ENCODE results near the gene CTXND1.

CTXND1 gene

DNA sequence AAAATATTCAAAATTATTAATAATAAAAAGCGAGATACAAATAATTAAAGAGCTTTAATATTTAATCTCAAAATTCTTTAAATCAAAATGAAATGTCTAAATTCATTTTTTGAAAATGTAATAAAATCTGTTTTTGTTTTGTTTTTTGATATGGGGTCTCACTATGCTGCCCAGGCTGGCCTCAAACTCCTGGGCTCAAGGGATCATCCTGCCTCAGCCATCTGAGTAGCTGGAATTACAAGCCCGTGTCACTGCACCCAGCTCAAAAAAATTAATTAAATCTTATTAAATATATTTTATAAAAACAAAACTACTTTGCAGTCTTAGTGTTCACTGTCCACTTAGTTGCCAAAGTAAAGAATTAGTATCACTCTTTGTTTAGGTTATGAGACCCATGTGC lies 60.8 kb downstream of the CTXND1 start:
- Histone ChIP-seq H3K27me3 (ENCODE audit: low read depth, low read length) (no peaks in the 10 kb centered on the region), H3K4me3 (ENCODE audit: low read depth in 1 of 2, low read length in 2 of 2) (no peak overlapping the region), H3K36me3 (ENCODE audit: control insufficient read depth in 1 of 2, insufficient read depth in 2 of 2, low read length in 2 of 2) (peaks cover 13 to 19% of the 10 kb centered on the region in 2 donors), H3K27ac (ENCODE audit: low read length) (no peak overlapping the region), H3K9me3 (ENCODE audit: control insufficient read depth in 1 of 2, low read length in 2 of 2) (no peaks in the 10 kb centered on the region), H3K4me1 (ENCODE audit: control insufficient read depth in 1 of 2, insufficient read depth in 2 of 2, low read length in 2 of 2) (no peaks in the 10 kb centered on the region)

DNA sequence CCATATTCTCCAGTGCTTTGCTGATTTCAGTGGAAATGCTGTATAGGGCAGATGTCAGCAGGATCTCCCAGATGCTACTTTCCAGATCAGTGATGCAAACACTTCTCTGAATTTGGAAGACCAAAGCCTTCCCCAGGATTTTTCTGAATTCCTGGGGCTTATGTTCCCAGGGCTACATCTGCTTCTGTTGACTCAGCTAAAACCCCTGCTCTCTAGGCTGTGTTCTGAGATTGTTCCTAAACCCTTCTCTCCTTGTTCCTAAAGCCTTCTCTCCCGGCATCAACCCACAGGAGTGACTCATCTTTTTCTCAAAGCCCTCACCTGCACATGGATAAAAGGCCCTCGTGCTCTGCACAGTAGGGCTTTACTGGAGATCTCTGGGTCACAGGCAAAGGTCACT lies 63.8 kb downstream of the CTXND1 start:
- H3K4me3 ChIP-seq (ENCODE audit: low read depth in 1 of 2, low read length in 2 of 2), result no peak overlapping the region
- H3K9me3 ChIP-seq (ENCODE audit: control insufficient read depth in 1 of 2, low read length in 2 of 2), result no peaks in the 10 kb centered on the region
- H3K27me3 ChIP-seq (ENCODE audit: low read depth, low read length), result no peaks in the 10 kb centered on the region
- no peak overlapping the region for H3K27ac ChIP-seq (ENCODE audit: low read length)
- peaks cover 17 to 47% of the 10 kb centered on the region in 2 donors for H3K36me3 ChIP-seq (ENCODE audit: control insufficient read depth in 1 of 2, insufficient read depth in 2 of 2, low read length in 2 of 2)
- H3K4me1 ChIP-seq (ENCODE audit: control insufficient read depth in 1 of 2, insufficient read depth in 2 of 2, low read length in 2 of 2), result no peaks in the 10 kb centered on the region

DNA sequence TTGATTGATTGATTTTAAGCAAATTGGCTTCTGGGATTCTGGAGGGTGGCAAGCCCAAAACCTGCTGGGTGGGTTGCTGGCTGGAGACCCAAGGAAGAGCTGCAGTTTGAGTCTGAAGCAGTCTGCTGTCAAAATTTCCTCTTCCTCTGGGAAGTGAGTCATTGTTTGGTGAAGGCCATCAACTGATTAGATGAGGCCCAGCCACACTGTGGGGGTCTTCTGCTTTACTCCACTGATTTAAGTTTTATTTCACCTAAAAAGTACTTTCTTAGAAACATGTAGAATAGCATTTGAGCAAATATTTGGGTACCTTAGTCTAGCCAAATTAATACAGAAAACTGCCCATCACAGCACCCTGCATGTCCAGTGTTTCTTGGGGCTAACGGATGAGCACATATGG lies 65.4 kb downstream of the CTXND1 start:
- Histone ChIP-seq H3K4me1 (ENCODE audit: control insufficient read depth in 1 of 2, insufficient read depth in 2 of 2, low read length in 2 of 2) (no peaks in the 10 kb centered on the region), H3K27me3 (ENCODE audit: low read depth, low read length) (no peaks in the 10 kb centered on the region), H3K27ac (ENCODE audit: low read length) (no peak overlapping the region), H3K4me3 (ENCODE audit: low read depth in 1 of 2, low read length in 2 of 2) (no peak overlapping the region), H3K36me3 (ENCODE audit: control insufficient read depth in 1 of 2, insufficient read depth in 2 of 2, low read length in 2 of 2) (peaks cover 17 to 51% of the 10 kb centered on the region in 2 donors), H3K9me3 (ENCODE audit: control insufficient read depth in 1 of 2, low read length in 2 of 2) (no peaks in the 10 kb centered on the region)

GRCh38 chr15:80186066-80186465 lies 65.9 kb downstream of the CTXND1 start:
- no peaks in the 10 kb centered on the region for H3K4me1 ChIP-seq (ENCODE audit: control insufficient read depth in 1 of 2, insufficient read depth in 2 of 2, low read length in 2 of 2)
- H3K4me3 ChIP-seq (ENCODE audit: low read depth in 1 of 2, low read length in 2 of 2), result no peak overlapping the region
- H3K27ac ChIP-seq (ENCODE audit: low read length), result no peak overlapping the region
- no peaks in the 10 kb centered on the region for H3K27me3 ChIP-seq (ENCODE audit: low read depth, low read length)
- no peaks in the 10 kb centered on the region for H3K9me3 ChIP-seq (ENCODE audit: control insufficient read depth in 1 of 2, low read length in 2 of 2)
- H3K36me3 ChIP-seq (ENCODE audit: control insufficient read depth in 1 of 2, insufficient read depth in 2 of 2, low read length in 2 of 2), result peaks cover 20 to 56% of the 10 kb centered on the region in 2 donors

GRCh38 chr15:80185152-80185551 lies 66.9 kb downstream of the CTXND1 start:
- no peaks in the 10 kb centered on the region for H3K27me3 ChIP-seq (ENCODE audit: low read depth, low read length)
- H3K9me3 ChIP-seq (ENCODE audit: control insufficient read depth in 1 of 2, low read length in 2 of 2), result no peaks in the 10 kb centered on the region
- H3K27ac ChIP-seq (ENCODE audit: low read length), result no peak overlapping the region
- H3K36me3 ChIP-seq (ENCODE audit: control insufficient read depth in 1 of 2, insufficient read depth in 2 of 2, low read length in 2 of 2), result peaks cover 28 to 65% of the 10 kb centered on the region in 2 donors
- H3K4me3 ChIP-seq (ENCODE audit: low read depth in 1 of 2, low read length in 2 of 2), result no peak overlapping the region
- H3K4me1 ChIP-seq (ENCODE audit: control insufficient read depth in 1 of 2, insufficient read depth in 2 of 2, low read length in 2 of 2), result no peaks in the 10 kb centered on the region

GRCh38 chr15:80184554-80184953 lies 67.5 kb downstream of the CTXND1 start:
- peaks cover 28 to 66% of the 10 kb centered on the region in 2 donors for H3K36me3 ChIP-seq (ENCODE audit: control insufficient read depth in 1 of 2, insufficient read depth in 2 of 2, low read length in 2 of 2)
- no peak overlapping the region for H3K4me3 ChIP-seq (ENCODE audit: low read depth in 1 of 2, low read length in 2 of 2)
- H3K27me3 ChIP-seq (ENCODE audit: low read depth, low read length), result no peaks in the 10 kb centered on the region
- H3K9me3 ChIP-seq (ENCODE audit: control insufficient read depth in 1 of 2, low read length in 2 of 2), result no peaks in the 10 kb centered on the region
- H3K27ac ChIP-seq (ENCODE audit: low read length), result no peak overlapping the region
- H3K4me1 ChIP-seq (ENCODE audit: control insufficient read depth in 1 of 2, insufficient read depth in 2 of 2, low read length in 2 of 2), result no peaks in the 10 kb centered on the region

DNA sequence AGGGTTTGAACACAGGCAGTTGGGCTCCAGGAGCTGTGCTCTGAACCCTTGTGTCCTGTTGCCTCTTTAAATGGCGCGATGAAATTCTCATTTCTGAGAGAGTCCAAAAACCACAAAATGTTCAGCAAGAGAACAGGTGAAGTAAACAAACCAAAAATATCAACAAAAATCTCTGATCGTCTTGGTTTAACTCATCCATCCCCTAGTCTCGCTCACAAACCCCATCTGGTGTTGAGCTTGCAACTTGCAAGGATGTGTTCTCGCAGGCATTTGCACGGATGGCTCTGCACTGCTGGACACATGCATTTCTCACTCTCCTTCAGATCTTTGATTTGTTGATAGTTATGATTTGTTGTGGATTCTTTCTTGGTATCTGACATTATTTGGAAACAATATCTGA lies 68.1 kb downstream of the CTXND1 start:
- peaks cover 28 to 66% of the 10 kb centered on the region in 2 donors for H3K36me3 ChIP-seq (ENCODE audit: control insufficient read depth in 1 of 2, insufficient read depth in 2 of 2, low read length in 2 of 2)
- no peaks in the 10 kb centered on the region for H3K4me1 ChIP-seq (ENCODE audit: control insufficient read depth in 1 of 2, insufficient read depth in 2 of 2, low read length in 2 of 2)
- H3K9me3 ChIP-seq (ENCODE audit: control insufficient read depth in 1 of 2, low read length in 2 of 2), result no peaks in the 10 kb centered on the region
- H3K4me3 ChIP-seq (ENCODE audit: low read depth in 1 of 2, low read length in 2 of 2), result no peak overlapping the region
- no peaks in the 10 kb centered on the region for H3K27me3 ChIP-seq (ENCODE audit: low read depth, low read length)
- H3K27ac ChIP-seq (ENCODE audit: low read length), result no peak overlapping the region

- Histone ChIP-seq H3K27me3 (ENCODE audit: low read depth, low read length) (no peaks in the 10 kb centered on the region), H3K27ac (ENCODE audit: low read length) (no peak overlapping the region), H3K4me3 (ENCODE audit: low read depth in 1 of 2, low read length in 2 of 2) (no peak overlapping the region), H3K4me1 (ENCODE audit: control insufficient read depth in 1 of 2, insufficient read depth in 2 of 2, low read length in 2 of 2) (no peaks in the 10 kb centered on the region), H3K9me3 (ENCODE audit: control insufficient read depth in 1 of 2, low read length in 2 of 2) (no peaks in the 10 kb centered on the region), H3K36me3 (ENCODE audit: control insufficient read depth in 1 of 2, insufficient read depth in 2 of 2, low read length in 2 of 2) (peaks cover 28 to 66% of the 10 kb centered on the region in 2 donors)
Observed at GRCh38 chr15:80183306-80183705, 68.7 kb downstream of the CTXND1 start.

DNA sequence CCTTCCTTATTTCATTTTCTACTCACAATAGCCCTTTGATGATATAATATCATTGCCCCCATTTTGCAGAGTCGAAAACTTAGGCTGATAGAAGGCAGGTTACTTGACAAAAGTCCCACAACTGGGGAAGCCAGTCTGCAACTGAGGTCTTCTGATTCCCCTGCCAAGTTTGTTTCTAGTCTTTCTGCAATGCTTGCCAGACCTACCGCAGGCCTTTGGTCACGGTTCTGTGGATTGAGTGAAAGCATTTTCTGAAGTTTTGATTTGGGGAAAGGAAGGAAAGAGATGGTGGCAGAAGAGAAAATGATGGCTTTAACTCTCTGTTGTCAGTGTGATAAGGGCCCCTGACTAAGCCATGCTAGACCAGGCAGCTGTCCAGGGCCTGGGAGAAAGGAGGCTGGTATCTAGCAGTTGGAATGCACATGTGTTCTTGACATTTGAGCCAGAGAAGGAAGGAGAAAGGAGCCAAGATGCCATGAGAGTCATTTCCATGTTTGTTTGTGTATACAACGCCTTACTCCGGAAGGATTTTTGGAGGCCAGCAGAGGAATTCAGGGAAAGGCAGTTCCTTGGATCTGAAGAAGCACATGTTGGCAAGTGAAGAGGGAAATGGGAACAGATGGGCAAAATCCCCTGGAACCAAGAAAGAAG lies 69.3 kb downstream of the CTXND1 start:
- H3K27me3 ChIP-seq (ENCODE audit: low read depth, low read length), result no peaks in the 10 kb centered on the region
- H3K27ac ChIP-seq (ENCODE audit: low read length), result no peak overlapping the region
- H3K9me3 ChIP-seq (ENCODE audit: control insufficient read depth in 1 of 2, low read length in 2 of 2), result no peaks in the 10 kb centered on the region
- no peak overlapping the region for H3K4me3 ChIP-seq (ENCODE audit: low read depth in 1 of 2, low read length in 2 of 2)
- no peaks in the 10 kb centered on the region for H3K4me1 ChIP-seq (ENCODE audit: control insufficient read depth in 1 of 2, insufficient read depth in 2 of 2, low read length in 2 of 2)
- peaks cover 28 to 62% of the 10 kb centered on the region in 2 donors for H3K36me3 ChIP-seq (ENCODE audit: control insufficient read depth in 1 of 2, insufficient read depth in 2 of 2, low read length in 2 of 2)

DNA sequence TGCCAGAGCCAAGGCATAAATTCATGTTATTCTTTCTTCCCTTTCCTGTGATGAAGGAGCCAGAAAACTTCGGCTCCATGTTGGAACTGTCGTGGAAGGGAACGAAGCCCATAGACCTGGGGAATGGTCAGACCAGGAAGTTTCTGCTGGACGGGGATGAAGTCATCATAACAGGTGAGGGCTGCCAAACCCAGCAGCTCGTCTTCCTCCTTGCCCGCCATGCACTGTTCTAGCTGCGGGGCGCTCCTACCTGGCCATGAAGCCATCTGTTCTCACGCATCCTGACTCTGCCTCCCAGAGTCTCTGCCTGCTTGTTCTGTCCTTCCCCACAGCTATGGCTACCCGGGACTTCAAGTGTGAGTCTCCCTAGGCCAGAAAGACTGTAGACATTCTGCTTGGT lies 71.0 kb downstream of the CTXND1 start:
- Histone ChIP-seq H3K4me3 (ENCODE audit: low read depth in 1 of 2, low read length in 2 of 2) (no peak overlapping the region), H3K27ac (ENCODE audit: low read length) (no peak overlapping the region), H3K4me1 (ENCODE audit: control insufficient read depth in 1 of 2, insufficient read depth in 2 of 2, low read length in 2 of 2) (no peaks in the 10 kb centered on the region), H3K36me3 (ENCODE audit: control insufficient read depth in 1 of 2, insufficient read depth in 2 of 2, low read length in 2 of 2) (peaks cover 12 to 51% of the 10 kb centered on the region in 2 donors), H3K9me3 (ENCODE audit: control insufficient read depth in 1 of 2, low read length in 2 of 2) (no peaks in the 10 kb centered on the region), H3K27me3 (ENCODE audit: low read depth, low read length) (no peaks in the 10 kb centered on the region)

- no peak overlapping the region for H3K4me3 ChIP-seq (ENCODE audit: low read depth in 1 of 2, low read length in 2 of 2)
- H3K36me3 ChIP-seq (ENCODE audit: control insufficient read depth in 1 of 2, insufficient read depth in 2 of 2, low read length in 2 of 2), result peaks cover 11 to 46% of the 10 kb centered on the region in 2 donors
- no peaks in the 10 kb centered on the region for H3K27me3 ChIP-seq (ENCODE audit: low read depth, low read length)
- no peak overlapping the region for H3K27ac ChIP-seq (ENCODE audit: low read length)
- no peaks in the 10 kb centered on the region for H3K9me3 ChIP-seq (ENCODE audit: control insufficient read depth in 1 of 2, low read length in 2 of 2)
- H3K4me1 ChIP-seq (ENCODE audit: control insufficient read depth in 1 of 2, insufficient read depth in 2 of 2, low read length in 2 of 2), result no peaks in the 10 kb centered on the region
Observed at GRCh38 chr15:80180468-80180867, 71.5 kb downstream of the CTXND1 start.

DNA sequence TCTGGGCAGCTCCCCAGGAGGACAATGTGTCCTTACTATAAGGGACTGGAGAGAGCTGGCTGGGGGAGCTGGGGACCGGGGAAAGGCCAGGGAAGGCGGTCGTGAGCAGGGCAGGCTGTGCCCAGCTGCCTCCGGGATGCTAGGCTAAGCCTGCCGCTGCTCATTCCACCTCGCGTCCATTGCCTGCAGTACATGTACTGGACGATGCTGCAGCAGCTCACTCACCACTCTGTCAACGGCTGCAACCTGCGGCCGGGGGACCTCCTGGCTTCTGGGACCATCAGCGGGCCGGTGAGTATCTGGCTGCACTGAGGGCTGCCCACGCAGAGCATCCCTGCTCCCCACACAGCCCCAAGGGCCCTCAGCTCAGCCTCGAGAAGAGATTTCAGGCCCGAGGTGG lies 72.1 kb downstream of the CTXND1 start:
- H3K9me3 ChIP-seq (ENCODE audit: control insufficient read depth in 1 of 2, low read length in 2 of 2), result no peaks in the 10 kb centered on the region
- H3K4me3 ChIP-seq (ENCODE audit: low read depth in 1 of 2, low read length in 2 of 2), result no peak overlapping the region
- H3K27ac ChIP-seq (ENCODE audit: low read length), result no peak overlapping the region
- peaks cover 11 to 43% of the 10 kb centered on the region in 2 donors for H3K36me3 ChIP-seq (ENCODE audit: control insufficient read depth in 1 of 2, insufficient read depth in 2 of 2, low read length in 2 of 2)
- no peaks in the 10 kb centered on the region for H3K4me1 ChIP-seq (ENCODE audit: control insufficient read depth in 1 of 2, insufficient read depth in 2 of 2, low read length in 2 of 2)
- H3K27me3 ChIP-seq (ENCODE audit: low read depth, low read length), result no peaks in the 10 kb centered on the region

Data from muscle layer of duodenum (tissue), 2 donors.